Measurements from ENCODE around the gene ATR.
"Not testable (repeated sequence)": the region's sequence is repeated elsewhere in the genome, so short reads cannot be mapped to it uniquely, and the experiment has no call there.

The ATR gene

GRCh38 chr3:142578329-142579223 is at the start of gene ATR:
Gene ATR, minus strand, starts transcription at chr3:142578733. Its CDS starts 29 bp downstream, at chr3:142578704.
- in situ Hi-C loops (cut with MboI; ENCODE audit: low sequenced_read_pairs): no loop called here

- in situ Hi-C loops (cut with MboI; ENCODE audit: low sequenced_read_pairs): no loop called here
These were observed 48.4 kb upstream of the ATR start for GRCh38 chr3:142626971-142627370.

GRCh38 chr3:142625153-142625440 is 46.6 kb upstream of the ATR start:
- in situ Hi-C loops (cut with MboI; ENCODE audit: low sequenced_read_pairs): no loop called here

- in situ Hi-C loops (cut with MboI; ENCODE audit: low sequenced_read_pairs): no loop called here
These were observed 46.0 kb upstream of the ATR start for GRCh38 chr3:142624341-142625152.

- in situ Hi-C loops (cut with MboI; ENCODE audit: low sequenced_read_pairs): no loop called here
These were observed 44.7 kb upstream of the ATR start for GRCh38 chr3:142623194-142623593.

GRCh38 chr3:142622405-142622804 is 43.9 kb upstream of the ATR start:
- in situ Hi-C loops (cut with MboI; ENCODE audit: low sequenced_read_pairs): no loop called here

- in situ Hi-C loops (cut with MboI; ENCODE audit: low sequenced_read_pairs): no loop called here
These were observed 40.5 kb upstream of the ATR start for GRCh38 chr3:142618917-142619461.

GRCh38 chr3:142615171-142615570 is 36.6 kb upstream of the ATR start:
- in situ Hi-C loops (cut with MboI; ENCODE audit: low sequenced_read_pairs): no loop called here

- in situ Hi-C loops (cut with MboI; ENCODE audit: low sequenced_read_pairs): no loop called here
These were observed 35.6 kb upstream of the ATR start for GRCh38 chr3:142614059-142614626.

GRCh38 chr3:142613491-142613890 is 35.0 kb upstream of the ATR start:
- in situ Hi-C loops (cut with MboI; ENCODE audit: low sequenced_read_pairs): no loop called here

GRCh38 chr3:142611206-142611605 is 32.7 kb upstream of the ATR start:
- in situ Hi-C loops (cut with MboI; ENCODE audit: low sequenced_read_pairs): no loop called here

- in situ Hi-C loops (cut with MboI; ENCODE audit: low sequenced_read_pairs): no loop called here
These were observed 30.6 kb upstream of the ATR start for GRCh38 chr3:142609136-142609535.

GRCh38 chr3:142608631-142609030 is 30.1 kb upstream of the ATR start:
- in situ Hi-C loops (cut with MboI; ENCODE audit: low sequenced_read_pairs): no loop called here

- in situ Hi-C loops (cut with MboI; ENCODE audit: low sequenced_read_pairs): no loop called here
These were observed 26.4 kb upstream of the ATR start for GRCh38 chr3:142604940-142605339.

GRCh38 chr3:142603386-142603705 is 24.8 kb upstream of the ATR start:
- in situ Hi-C loops (cut with MboI; ENCODE audit: low sequenced_read_pairs): not testable (repeated sequence)

GRCh38 chr3:142602619-142603385 is 24.3 kb upstream of the ATR start:
- in situ Hi-C loops (cut with MboI; ENCODE audit: low sequenced_read_pairs): no loop called here

GRCh38 chr3:142601713-142602112 is 23.2 kb upstream of the ATR start:
- in situ Hi-C loops (cut with MboI; ENCODE audit: low sequenced_read_pairs): no loop called here

- in situ Hi-C loops (cut with MboI; ENCODE audit: low sequenced_read_pairs): no loop called here
These were observed 19.4 kb upstream of the ATR start for GRCh38 chr3:142597906-142598305.

GRCh38 chr3:142596726-142597088 is 18.2 kb upstream of the ATR start:
- in situ Hi-C loops (cut with MboI; ENCODE audit: low sequenced_read_pairs): no loop called here

GRCh38 chr3:142595951-142596725 is 17.6 kb upstream of the ATR start, which contains the start of gene PLS1:
Gene PLS1, plus strand, starts transcription at chr3:142596393. Its CDS starts 67,845 bp downstream, at chr3:142664238.
- in situ Hi-C loops (cut with MboI; ENCODE audit: low sequenced_read_pairs): no loop called here

Measured in HL-60/S4 (cell line).